ENCODE results near the gene KMT2C.

The KMT2C gene

GRCh38 chr7:152137476-152138025 is 298.3 kb downstream of the KMT2C start:
- DNase-seq = no peak

- no peak for DNase-seq
Observed at GRCh38 chr7:152136686-152137085, 299.1 kb downstream of the KMT2C start.

- no peak for DNase-seq
Observed at GRCh38 chr7:152133804-152134203, 302.0 kb downstream of the KMT2C start.

- DNase-seq = no peak
Observed at GRCh38 chr7:152132812-152133211, 303.0 kb downstream of the KMT2C start.

- DNase-seq = no peak
Observed at GRCh38 chr7:152131981-152132494, 303.8 kb downstream of the KMT2C start.

- DNase-seq = no peak
Observed at GRCh38 chr7:152130658-152131590, 304.9 kb downstream of the KMT2C start.

- no peak for DNase-seq
Observed at GRCh38 chr7:152129682-152130081, 306.1 kb downstream of the KMT2C start.

- DNase-seq = no peak
Observed at GRCh38 chr7:152128741-152129461, 306.9 kb downstream of the KMT2C start.

- DNase-seq = no peak
Observed at GRCh38 chr7:152128252-152128651, 307.6 kb downstream of the KMT2C start.

GRCh38 chr7:152127229-152127628 is 308.6 kb downstream of the KMT2C start:
- DNase-seq = no peak

GRCh38 chr7:152126741-152127140 is 309.1 kb downstream of the KMT2C start:
- no peak for DNase-seq

- DNase-seq = no peak
Observed at GRCh38 chr7:152122540-152122939, 313.3 kb downstream of the KMT2C start.

GRCh38 chr7:152121432-152121831 is 314.4 kb downstream of the KMT2C start:
- no peak for DNase-seq

GRCh38 chr7:152120776-152121175 is 315.0 kb downstream of the KMT2C start:
- no peak for DNase-seq

- DNase-seq = no peak
Observed at GRCh38 chr7:152120210-152120609, 315.6 kb downstream of the KMT2C start.

GRCh38 chr7:152117356-152117755 is 318.4 kb downstream of the KMT2C start:
- no peak for DNase-seq

- DNase-seq = no peak
Observed at GRCh38 chr7:152115021-152115718, 320.6 kb downstream of the KMT2C start.

GRCh38 chr7:152112829-152113228 is 323.0 kb downstream of the KMT2C start:
- no peak for DNase-seq

GRCh38 chr7:152108359-152108758 is 327.4 kb downstream of the KMT2C start:
- no peak for DNase-seq

GRCh38 chr7:152107945-152108344 is 327.9 kb downstream of the KMT2C start:
- no peak for DNase-seq

GRCh38 chr7:152106990-152107389 is 328.8 kb downstream of the KMT2C start:
- no peak for DNase-seq

- DNase-seq = no peak
Observed at GRCh38 chr7:152105205-152105604, 330.6 kb downstream of the KMT2C start.

- DNase-seq = no peak
Observed at GRCh38 chr7:152103691-152104090, 332.1 kb downstream of the KMT2C start.
